Osteocyte (in vitro differentiated cells): ENCODE data around the gene CMSS1. TPM values are rescaled to one million over a fixed set of nuclear protein-coding genes. Genes with fewer than 3 reads are reported as not detected.

ENCODE experiments used
- DNase-seq: peaks from one replicate; pipeline ENCODE4 v3.0.0; 2021; ENCODE audit warnings: mixed read lengths; ENCODE audit not compliant: unreplicated experiment; ENCODE audit errors: extremely low spot score
- H3K27ac Mint-ChIP-seq: one replicate; pipeline ENCODE4 v1.8.0; 2021; ENCODE audit warnings: mild to moderate bottlenecking, mixed read lengths; ENCODE audit not compliant: unreplicated experiment
- H3K27me3 Mint-ChIP-seq: one replicate; pipeline ENCODE4 v1.8.0; 2021; ENCODE audit warnings: mixed read lengths; ENCODE audit not compliant: unreplicated experiment
- H3K36me3 Mint-ChIP-seq: one replicate; pipeline ENCODE4 v1.8.0; 2021; ENCODE audit warnings: mixed read lengths; ENCODE audit not compliant: unreplicated experiment
- H3K4me1 Mint-ChIP-seq: one replicate; pipeline ENCODE4 v1.8.0; 2021; ENCODE audit warnings: mixed read lengths; ENCODE audit not compliant: unreplicated experiment
- H3K4me3 Mint-ChIP-seq: one replicate; pipeline ENCODE4 v1.8.0; 2021; ENCODE audit warnings: mild to moderate bottlenecking, moderate library complexity, mixed read lengths; ENCODE audit not compliant: unreplicated experiment
- H3K9me3 Mint-ChIP-seq: one replicate; pipeline ENCODE4 v1.8.0; 2021; ENCODE audit warnings: mixed read lengths; ENCODE audit not compliant: unreplicated experiment
- total RNA-seq: library from RNA; stranded (reverse); gene quantifications from 2 replicates; pipeline ENCODE4 v1.2.1, GENCODE V29; 2021
- TF ChIP-seq, protein P1 (sequence below): fragments of 200-600 bp; sonication (generic); IDR thresholded peaks from 2 replicates; pipeline ENCODE4 v1.5.0; 2021; ENCODE audit warnings: antibody characterized with exemption, mild to moderate bottlenecking, moderate library complexity

Gene CMSS1
- total RNA-seq, 1 donor from 2014 or later = 38.5 TPM

DNA sequence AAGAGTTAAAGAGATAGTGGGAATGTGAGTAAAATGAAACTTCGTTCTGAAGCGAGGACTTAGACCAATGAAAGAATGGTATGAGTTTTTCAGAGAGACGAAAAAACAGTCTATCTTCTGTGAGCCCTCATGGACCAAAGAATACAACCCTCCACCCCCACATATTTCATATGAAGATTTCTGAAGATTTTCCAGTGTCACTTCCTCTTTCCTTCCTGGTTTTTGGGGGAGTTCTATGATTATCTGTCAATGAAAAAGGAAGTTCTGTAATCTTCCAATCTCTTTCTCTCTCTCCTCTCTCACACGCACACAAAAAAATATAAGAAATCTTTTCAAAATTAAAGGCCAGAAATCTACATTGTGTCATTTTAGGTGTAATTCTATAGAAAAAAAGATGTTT lies 27.7 kb downstream of the CMSS1 start:
- Mint-ChIP-seq H3K27me3 (no peaks in the 10 kb centered on the region), H3K4me3 (no peak overlapping the region), H3K36me3 (peaks cover 10% of the 10 kb centered on the region), H3K4me1 (peaks cover 42% of the 10 kb centered on the region), H3K27ac (peak overlapping the region; percentile 84), H3K9me3 (no peaks in the 10 kb centered on the region)
- TF ChIP-seq, protein P1, sequence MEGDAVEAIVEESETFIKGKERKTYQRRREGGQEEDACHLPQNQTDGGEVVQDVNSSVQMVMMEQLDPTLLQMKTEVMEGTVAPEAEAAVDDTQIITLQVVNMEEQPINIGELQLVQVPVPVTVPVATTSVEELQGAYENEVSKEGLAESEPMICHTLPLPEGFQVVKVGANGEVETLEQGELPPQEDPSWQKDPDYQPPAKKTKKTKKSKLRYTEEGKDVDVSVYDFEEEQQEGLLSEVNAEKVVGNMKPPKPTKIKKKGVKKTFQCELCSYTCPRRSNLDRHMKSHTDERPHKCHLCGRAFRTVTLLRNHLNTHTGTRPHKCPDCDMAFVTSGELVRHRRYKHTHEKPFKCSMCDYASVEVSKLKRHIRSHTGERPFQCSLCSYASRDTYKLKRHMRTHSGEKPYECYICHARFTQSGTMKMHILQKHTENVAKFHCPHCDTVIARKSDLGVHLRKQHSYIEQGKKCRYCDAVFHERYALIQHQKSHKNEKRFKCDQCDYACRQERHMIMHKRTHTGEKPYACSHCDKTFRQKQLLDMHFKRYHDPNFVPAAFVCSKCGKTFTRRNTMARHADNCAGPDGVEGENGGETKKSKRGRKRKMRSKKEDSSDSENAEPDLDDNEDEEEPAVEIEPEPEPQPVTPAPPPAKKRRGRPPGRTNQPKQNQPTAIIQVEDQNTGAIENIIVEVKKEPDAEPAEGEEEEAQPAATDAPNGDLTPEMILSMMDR = no peak
- DNase-seq = no peak

DNA sequence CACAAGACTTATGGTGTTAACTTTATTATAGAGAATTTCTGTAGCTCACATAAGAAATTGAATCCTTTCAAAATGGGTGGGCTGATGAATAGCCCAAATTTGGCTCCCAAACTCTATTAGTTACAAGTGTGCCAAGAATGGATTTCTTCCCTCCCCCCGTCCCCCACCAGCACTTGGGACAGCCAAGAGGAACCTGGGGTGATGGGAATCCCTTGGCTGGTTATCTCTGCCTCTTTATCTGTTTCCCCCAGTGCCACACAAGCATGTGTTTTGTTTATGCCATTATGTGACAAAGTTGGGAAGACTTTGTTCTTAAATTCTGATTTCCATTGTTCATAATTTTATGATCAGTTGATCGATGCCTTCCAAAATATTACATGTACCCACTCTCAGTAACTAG lies 28.3 kb downstream of the CMSS1 start:
- Mint-ChIP-seq H3K36me3 (peaks cover 10% of the 10 kb centered on the region), H3K4me3 (no peak overlapping the region), H3K9me3 (no peaks in the 10 kb centered on the region), H3K4me1 (peaks cover 42% of the 10 kb centered on the region), H3K27ac (peak overlapping the region; percentile 43), H3K27me3 (no peaks in the 10 kb centered on the region)
- TF ChIP-seq, protein P1 = no peak
- no peak for DNase-seq

DNA sequence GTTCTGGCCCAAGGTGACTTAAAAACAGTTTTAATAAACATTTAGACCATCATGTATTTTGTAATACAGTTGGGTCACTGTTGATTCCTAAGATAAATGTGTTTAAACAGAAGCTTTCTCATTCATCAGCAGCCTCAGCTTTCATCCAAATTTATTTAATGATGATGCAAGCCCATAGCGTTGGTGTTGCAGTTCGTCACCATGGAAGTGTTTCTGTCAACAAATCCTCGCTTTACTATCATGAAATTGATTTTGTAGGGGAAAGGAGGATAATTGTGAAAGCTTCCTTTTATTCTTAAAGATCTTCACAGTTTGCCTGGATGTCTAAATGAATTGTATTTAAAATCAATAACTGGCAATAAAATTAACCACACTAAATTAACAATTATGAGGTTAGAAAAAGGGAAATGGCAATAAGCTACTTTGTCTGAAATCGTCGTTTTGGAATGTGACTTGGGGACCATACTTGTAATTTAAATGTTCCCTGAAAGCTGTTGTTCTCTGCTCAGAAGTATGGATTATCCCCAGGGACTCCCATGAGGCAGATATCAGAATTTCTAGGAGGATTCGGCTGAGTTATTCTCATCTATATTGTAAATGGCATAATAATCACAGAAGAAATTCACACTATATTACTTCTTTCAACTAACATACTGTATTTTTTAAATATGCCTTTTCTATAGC lies 29.0 kb downstream of the CMSS1 start:
- Mint-ChIP-seq H3K4me1 (peaks cover 42% of the 10 kb centered on the region), H3K27ac (peak overlapping the region; percentile 56), H3K9me3 (no peaks in the 10 kb centered on the region), H3K36me3 (peaks cover 14% of the 10 kb centered on the region), H3K4me3 (no peak overlapping the region), H3K27me3 (no peaks in the 10 kb centered on the region)
- TF ChIP-seq, protein P1 = no peak
- DNase-seq = no peak

DNA sequence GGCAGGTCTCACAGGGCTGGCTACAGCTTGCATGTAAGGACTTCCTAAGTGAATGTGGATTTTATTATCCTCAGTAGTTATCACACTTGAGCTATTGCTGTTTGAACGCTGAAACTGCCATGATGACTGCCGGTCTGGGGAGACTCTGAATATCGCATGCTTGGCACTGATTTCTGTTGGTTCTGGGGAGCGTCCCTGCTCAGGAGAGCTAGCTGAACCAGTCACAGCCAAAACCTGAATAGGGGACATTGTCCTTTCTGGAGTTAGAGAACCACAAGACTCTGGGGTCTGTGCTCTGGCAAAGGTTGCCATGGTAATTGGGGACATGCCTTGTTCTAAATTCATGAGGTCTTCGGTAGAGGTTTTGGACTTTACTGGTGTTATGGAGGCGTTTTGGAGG lies 30.8 kb downstream of the CMSS1 start:
- TF ChIP-seq, protein P1 = no peak
- H3K36me3 Mint-ChIP-seq = peaks cover 27% of the 10 kb centered on the region
- no peaks in the 10 kb centered on the region for H3K9me3 Mint-ChIP-seq
- H3K27ac Mint-ChIP-seq = no peak overlapping the region
- peaks cover 37% of the 10 kb centered on the region for H3K4me1 Mint-ChIP-seq
- no peak overlapping the region for H3K4me3 Mint-ChIP-seq
- H3K27me3 Mint-ChIP-seq = no peaks in the 10 kb centered on the region
- DNase-seq = no peak

DNA sequence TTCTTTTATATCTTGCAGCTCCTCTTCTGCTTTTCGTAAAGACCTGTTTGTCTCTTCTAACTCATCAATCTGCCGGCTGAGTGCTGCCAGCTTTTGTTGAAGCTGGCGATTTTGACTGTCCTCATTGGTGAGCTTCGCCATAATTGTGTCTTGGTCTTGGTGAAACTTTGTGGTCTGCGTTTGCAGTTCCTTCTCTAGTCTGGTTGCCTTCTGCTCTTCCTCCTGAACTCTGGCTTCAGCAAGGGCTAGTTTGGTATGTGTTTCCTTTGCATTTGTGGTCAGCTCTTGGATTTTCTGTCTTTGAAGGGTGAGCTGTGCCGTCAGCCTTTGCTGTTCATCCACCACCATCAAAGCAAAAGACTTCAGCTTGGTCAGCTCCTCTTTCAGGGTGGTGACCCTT lies 32.9 kb downstream of the CMSS1 start:
- no peaks in the 10 kb centered on the region for H3K27me3 Mint-ChIP-seq
- H3K9me3 Mint-ChIP-seq = no peaks in the 10 kb centered on the region
- DNase-seq = no peak
- H3K4me3 Mint-ChIP-seq = no peak overlapping the region
- H3K4me1 Mint-ChIP-seq = peaks cover 26% of the 10 kb centered on the region
- peaks cover 40% of the 10 kb centered on the region for H3K36me3 Mint-ChIP-seq
- H3K27ac Mint-ChIP-seq = no peak overlapping the region
- TF ChIP-seq, protein P1 = no peak
